ENCODE data around the gene ZNF146.
"Not testable (repeated sequence)": the region's sequence is repeated elsewhere in the genome, so short reads cannot be mapped to it uniquely, and the experiment has no call there.

The ZNF146 gene

DNA sequence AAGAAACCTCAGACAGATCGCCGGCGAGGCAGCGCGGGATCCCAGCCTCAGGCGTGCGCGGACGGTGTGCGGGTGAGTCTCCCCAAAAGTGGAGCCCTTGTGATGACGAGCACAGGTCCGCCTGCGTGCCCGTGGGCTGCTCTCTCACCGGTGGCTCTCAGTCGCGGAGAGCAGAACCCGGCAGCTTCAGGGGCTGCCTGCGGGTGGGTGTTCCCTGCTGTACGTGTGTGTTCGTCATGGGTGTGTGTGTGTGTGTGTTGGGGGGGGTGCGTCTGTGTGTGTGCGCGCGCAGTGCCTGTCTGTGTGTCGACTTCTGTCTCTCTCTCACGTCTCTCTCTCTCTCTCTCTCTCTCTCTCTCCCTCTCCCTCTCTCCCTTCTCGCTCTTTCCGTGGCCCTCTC, 54.4 kb downstream of the ZNF146 start:
- H3K4me3 ChIP-seq (ENCODE audit: low read depth, low read length) = not testable (repeated sequence)
